ENCODE data around the gene C5orf22.
"Not testable (repeated sequence)": the region's sequence is repeated elsewhere in the genome, so short reads cannot be mapped to it uniquely, and the experiment has no call there.

C5orf22 gene

DNA sequence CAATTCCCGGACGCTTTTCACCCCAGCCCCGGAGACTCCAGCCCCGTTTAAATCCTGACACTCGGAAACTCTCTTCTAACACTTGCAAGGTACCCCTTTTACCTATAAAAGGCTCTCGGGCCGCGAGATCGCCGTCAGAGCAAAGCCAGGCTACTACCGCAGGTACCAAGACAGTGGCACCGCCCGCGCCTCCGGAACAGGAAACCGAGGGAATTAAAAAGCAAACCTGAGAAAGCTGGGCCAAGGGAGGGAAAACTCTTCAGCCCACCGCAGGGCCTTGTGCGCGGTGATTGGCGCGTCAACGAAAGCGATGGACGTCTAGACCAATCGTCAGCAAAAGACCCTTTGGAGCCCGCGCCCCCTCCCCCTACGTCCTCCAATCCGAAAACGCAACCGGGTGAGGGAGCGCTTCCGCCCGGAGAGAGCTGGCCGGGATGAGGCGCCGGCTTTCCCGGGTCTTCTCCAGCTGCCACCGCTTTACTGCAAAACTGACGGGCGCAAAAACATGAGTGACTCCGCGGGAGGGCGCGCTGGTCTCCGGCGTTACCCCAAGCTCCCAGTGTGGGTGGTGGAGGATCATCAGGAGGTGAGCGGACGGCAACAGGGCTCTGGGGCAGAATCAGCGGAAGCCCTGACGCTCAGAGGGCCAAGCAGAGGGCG lies at the start of gene C5orf22, which contains the start of gene DROSHA:
Gene C5orf22, plus strand, starts transcription at position 414 of the 660 bp plus-strand sequence. Its CDS starts 92 bp downstream, at position 506.
Gene DROSHA, minus strand, starts transcription at position 206 of the 660 bp plus-strand sequence. CDS start 3,034 bp downstream, outside the sequence.
- peak; percentile 97 to 99 for ATAC-seq

DNA sequence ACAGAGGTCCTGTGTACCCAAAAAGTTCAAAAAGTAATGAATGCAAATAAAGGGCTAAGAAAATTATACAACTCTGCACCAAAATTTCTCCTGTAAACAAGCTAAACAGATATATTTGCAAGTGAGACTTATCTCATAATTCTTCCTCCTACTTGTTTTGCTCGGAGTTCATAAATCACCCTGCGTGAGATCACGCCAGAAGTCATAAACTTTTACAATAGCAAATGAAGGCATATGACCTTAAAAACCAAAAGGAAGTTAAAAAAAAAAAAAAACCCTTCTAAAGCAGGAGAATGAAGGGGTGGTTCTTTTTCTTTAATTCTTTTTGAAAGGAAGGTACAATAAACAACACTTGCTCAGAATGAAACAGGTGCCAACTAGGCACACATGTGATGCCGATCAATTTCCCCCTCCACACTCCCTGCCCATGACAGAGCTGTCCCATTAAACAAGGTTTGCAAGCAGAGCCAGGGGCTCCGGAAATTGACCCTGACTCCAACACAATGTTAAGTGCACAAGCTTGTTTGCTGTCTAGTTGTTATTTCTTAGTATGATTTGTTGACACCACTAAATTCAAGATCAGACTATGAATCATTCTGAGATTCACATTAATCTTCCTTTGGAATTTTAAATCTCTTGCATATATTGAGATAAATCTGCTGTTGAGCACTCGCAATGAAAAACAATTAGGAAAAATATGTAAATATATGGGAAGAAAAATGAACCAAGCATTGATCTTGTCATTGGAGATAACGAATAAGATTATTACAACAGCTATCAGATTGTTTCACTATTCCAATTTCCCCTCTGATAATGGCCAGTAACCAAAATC lies 46.5 kb upstream of the C5orf22 start:
- no peak for ATAC-seq

DNA sequence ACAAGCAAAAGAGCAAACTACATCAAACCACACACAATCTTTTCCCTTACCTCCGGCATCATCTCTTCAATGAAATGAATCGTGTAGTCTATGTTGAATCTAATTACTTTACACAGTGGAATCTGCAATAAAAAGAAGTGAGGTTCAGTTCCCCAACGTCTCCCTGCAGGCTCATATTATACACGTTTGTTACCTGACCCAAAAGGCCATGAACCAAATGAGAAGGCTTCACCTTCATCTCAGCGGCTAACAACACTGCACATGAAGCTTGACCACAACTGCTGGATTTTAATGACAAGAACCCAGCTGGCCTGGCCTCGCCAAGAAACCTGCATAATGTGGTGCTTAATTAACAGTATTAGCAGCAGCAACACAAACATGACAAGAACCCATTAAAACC lies 45.7 kb upstream of the C5orf22 start:
- no peak for ATAC-seq

DNA sequence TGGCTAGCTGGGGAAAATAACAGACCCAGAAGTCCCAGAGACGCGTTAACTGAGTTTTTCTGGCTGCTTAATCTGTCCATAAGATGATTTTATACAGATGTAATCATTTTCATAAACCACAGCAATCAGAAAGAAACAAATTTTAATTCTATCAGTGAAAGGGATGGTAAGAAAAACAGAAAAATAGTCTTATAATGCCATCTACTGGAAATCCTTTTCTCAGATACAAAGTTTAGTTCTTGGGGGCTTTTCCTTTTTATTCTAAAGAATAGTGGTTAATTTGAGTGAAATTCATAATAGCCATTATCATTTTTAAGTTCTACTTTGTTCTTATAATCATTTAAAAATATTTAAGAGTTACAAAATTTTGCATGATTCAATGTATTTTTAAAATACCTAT lies 44.6 kb upstream of the C5orf22 start:
- ATAC-seq, result no peak

DNA sequence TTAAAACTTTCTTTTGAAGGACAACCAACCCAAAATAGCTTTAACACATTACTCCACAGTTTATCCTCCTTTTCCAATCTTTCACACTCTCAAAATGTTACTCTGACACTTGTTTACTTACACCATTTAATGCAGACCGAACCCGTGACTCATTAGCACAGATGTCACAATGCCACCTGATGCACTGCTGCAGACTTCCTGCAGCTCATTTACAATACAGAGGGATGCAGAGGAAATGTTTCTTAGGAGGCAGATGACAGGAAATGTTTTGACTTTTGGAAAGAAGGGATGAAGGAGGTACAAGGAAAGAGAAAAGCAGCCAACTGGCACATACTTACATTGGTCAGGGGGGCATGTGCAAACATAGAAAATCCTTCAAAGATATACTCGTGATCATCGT lies 39.2 kb upstream of the C5orf22 start:
- no peak for ATAC-seq

DNA sequence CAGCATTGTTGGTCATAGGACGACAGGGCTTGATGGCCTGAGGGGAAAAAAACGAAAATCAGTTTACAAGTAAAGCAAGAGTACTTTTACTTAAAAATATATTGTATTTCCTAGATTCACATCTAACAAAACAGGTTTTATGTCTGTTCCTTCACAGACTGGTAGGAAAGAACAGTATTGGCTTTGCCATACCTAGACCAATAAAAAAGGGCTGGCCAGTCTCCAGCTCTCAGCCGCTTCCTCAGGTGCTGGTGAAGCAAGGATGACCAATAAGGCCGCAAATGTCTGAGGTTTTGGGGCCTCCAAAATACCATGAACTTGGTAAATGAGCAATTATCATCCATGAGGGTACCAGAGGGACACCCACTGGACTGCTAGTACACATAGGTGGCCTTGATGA lies 36.8 kb upstream of the C5orf22 start:
- ATAC-seq, result no peak

DNA sequence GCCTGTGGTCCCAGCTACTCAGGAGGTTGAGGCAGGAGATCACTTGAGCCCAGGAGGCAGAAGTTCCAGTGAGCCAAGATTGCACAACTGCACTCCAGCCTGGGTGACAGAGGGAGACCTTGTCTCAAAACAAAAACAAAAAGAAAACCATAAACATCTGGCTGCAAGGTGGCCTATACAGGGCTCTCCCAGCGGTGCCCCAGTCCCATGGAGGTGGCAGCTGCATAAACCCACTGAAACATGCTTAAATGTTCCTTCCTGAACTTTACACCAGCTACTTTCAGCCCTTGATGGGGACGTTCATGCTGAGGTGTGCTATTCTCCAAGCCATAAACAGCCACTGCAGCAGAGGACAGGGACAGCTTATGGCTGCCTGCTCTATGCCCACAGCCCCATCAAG lies 35.8 kb upstream of the C5orf22 start:
- ATAC-seq, result no peak

DNA sequence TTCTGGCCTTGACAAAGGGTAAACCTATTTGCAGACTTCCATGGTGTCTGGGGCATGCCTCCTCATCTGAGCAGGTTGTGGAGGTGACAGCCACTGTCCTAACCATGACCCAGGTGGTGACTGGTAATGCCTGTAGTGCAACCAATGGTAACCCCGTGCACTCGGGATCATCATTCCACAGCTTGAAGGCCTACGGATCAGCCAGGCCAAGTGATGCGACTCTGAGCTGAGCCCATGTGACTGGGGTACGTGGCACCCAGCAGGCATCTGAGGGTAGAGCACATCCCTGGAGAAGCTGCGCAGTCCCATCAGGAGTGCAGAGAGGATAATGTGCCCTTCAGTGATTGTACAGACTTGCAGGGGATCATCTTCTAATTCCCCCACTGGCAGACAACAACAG lies 35.2 kb upstream of the C5orf22 start:
- ATAC-seq, result no peak

DNA sequence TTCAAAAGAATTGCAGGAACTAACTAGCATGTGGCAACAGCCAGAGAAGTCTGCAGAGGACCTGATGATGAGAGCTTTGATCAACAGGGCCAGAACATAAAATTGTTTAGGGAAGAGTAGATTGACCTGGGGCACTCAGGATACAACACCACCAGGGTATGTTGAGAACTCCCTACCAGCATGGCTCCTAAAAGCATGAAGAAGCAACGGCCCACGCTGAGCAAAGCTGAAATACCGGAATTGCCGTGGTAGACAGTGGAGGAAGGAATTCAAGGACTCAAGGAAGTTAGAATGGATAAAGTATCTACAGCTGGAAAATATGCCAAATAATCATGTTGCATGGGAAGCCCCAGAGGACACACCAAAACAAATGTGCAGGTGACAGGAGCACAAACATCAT lies 31.8 kb upstream of the C5orf22 start:
- ATAC-seq, result no peak

DNA sequence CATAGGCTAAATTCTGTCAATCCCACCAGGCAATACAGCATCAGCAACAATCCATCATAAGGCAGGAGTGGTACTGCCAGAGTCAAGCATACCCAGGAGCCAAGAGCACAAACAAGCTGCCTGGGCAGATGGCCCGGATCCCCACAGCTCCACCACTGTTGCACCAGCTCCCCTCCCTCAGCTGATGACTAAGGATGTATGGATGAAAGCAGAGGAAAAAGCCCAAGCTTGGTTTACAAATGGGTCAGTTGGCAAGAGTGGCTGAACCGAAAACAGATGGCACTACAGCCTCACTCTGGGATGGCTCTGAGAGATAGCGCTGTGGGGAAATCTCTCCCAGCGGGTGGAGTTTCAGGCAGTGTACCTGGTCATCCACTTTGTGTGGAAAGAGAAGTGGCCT lies 29.6 kb upstream of the C5orf22 start:
- no peak for ATAC-seq

DNA sequence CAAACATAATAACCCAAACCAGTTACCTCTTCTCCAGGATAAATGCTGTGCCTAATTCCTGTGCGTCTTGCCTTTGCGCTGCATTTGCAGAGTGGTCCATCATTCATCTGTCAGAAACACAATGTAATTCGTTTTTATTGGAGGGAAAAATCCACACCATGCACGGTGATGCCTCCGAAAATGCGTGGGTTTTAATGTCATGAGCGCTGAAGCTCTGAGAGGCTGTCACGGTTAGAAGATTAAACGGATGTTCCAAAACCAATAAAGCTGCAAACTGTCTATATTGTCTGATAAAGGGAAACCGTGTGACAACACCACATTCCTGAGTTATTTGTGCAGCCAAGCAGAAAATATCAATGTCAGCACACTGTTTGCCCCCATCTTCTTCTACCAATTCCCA lies 27.6 kb upstream of the C5orf22 start:
- no peak for ATAC-seq

DNA sequence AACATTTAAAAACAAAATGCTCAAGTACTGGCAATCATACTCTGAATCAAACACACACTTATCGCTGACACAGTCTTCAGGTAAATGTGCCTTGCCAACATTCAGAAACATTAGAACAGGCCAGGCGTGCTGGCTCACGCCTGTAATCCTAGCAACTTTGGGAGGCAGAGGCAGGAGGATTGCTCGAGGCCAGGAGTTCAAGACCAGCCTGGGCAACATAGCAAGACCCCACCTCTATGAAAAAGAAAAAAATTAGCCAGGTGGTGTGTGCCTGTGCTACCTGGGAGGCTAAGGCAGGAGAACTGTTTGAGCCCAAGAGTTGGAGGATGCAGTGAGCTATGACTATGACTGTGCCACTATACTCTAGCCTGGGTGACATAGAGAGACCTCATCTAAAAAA lies 20.8 kb upstream of the C5orf22 start:
- ATAC-seq, result no peak

DNA sequence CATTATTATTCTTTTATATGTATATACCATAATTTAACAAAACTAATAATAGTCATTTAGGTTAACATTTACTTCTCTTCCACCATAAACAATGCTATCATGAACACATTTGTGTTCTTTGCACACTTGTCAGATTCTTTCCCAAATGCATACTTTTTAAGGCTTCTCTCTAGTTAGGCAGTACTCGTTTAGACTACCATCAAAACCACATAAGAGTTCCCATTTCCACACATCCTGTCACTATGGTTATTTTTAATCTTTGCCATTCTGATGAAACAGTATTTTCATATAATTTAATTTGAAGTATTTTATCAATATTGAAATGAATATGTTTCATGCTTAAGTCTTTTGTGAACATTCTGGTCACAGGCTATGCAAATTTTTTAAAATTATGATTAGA lies 15.3 kb upstream of the C5orf22 start:
- no peak for ATAC-seq

DNA sequence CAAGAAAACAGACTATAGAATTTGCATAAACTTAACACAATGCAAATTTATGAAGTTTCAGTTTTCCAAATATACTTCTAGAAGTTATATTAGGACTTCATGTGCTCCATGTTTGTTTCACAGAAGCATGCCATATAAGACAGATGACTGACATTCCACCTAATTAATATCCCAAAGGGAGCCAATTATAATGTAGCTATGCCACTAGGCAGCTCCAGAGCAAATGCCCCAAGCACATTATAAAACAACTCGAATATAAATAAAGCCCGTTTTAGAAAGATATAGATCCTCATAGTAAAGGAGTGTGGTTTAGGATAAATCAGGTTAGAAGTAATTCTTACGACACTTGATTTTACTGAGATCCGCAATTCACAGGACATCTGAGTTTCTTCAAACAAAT lies 9.1 kb upstream of the C5orf22 start:
- ATAC-seq, result no peak

DNA sequence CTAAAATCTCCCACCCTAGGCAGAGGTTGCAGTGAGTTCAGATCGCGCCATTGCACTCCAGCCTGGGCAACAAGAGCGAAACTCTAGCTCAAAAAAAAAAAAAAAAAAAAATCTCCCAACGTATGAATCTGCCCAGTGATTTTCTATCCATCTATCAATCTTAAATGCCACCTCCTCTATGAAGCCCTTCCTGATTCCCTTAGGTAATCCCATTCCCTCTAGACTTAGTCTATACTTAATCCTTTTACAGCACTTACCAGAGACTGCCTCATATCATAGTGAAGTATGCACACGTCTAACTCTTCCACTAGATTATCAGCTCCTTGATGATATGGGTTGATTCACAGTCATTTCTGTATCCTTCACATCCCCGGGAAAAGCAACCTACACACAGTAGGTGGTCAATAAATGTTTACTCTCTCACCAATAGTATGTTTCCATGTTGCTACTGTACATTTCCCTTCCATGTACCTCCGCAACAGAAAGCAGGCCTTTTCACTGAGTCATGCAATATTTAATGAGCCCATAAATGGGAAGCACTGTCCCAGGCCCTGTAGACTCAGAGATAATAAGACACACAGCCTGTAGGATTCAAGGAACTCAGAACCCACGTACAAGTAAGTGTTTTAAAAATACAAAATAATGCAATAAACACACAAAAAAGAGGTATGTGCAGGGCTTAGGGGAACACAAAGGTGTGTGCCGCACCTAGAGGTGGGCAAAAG lies 1.4 kb upstream of the C5orf22 start:
- no peak for ATAC-seq

DNA sequence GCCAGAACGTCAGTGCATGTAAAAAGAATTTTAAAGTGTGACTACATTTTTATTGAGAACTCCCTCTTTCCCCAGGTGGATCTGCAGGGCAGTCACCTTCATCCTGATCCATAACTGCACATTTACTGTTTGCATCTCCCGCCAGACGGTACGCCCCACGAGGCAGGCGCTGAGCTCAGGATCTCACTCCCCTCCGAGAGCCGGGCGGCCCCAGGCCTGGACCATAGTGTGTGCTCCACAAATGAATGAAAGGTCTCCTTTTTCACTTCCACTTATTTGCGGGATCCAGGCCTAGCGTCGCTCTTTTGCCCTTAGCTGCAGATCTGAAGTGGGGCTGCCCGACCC lies 586 bp upstream of the C5orf22 start:
- ATAC-seq, result peak; percentile 27

DNA sequence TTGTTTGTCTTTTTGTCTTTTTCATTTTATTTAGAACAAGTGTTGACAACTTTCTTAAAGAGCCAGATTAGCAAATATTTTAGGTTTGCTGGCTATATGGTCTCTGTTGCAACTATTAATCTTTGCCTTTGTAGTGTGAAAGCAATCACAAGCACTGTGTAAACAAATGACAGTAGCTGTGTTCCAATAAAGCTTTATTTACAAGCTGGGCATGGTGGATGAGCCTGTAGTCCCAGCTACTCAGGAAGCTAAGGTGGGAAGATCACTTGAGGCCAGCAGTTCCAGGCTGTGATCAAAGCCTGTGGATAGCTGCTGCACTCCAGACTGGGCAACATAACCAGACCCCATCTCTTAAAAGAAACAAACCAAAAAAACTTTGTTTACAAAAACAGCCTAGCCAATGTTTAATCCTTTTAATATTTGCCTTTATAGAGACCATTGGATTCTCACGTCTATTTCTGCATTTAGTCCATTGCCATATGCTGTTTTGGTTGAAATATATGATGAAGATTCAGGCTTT lies 2.5 kb downstream of the C5orf22 start:
- no peak for ATAC-seq

DNA sequence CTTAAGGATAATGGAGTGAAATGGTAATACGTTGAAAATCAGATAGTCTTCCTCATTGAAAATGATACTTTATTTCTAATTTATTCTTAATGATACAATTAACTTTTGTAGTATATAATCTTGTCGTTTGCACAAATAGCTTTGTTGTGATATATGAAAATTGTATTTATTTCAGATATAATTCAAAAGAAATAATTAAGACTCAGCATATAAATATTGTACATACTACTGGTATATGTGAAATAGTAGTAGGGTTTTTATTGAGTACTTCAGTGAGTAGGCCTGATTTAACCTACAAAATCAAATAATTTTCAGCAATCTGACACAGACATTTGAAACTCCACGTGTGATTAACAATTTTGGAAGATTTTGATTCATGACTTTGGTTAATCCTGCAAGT lies 4.8 kb downstream of the C5orf22 start:
- ATAC-seq, result no peak

DNA sequence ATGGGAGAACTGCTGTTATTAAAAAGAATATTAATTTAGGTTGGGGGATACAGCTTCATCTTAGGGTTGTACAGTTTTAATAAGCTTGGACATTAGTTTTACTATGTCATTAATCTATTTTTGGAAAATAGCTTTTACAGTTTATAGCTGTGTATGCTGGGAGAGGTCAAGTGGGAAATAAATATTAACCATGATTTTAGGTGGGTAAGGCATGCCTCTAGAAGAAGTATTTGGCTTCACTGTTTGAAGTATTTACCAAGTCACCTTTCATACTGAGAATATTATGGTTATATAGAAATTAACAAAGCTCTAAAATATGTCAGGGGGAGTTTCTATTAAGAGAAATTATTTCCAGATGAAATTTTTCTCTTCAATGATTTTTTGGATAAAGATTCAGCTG lies 5.2 kb downstream of the C5orf22 start:
- no peak for ATAC-seq

DNA sequence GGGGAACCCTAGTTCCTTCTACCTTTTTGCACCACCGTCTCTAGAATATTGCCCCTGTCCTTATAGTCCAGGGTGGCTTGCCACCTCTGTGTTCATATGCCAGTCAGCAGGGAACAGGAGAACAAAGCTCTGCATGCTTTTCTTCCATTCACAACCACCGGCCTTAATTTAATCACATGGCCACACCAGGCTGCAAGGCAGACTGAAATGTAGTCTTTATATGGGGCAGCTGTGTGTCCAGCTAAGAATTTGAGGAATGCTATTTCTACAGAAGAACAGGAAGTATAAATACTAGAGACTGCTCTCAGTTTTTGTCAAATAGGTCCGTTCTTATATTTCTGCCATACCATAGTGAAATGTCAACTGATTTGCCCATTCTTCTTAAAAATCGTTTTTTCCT lies 5.8 kb downstream of the C5orf22 start:
- no peak for ATAC-seq

DNA sequence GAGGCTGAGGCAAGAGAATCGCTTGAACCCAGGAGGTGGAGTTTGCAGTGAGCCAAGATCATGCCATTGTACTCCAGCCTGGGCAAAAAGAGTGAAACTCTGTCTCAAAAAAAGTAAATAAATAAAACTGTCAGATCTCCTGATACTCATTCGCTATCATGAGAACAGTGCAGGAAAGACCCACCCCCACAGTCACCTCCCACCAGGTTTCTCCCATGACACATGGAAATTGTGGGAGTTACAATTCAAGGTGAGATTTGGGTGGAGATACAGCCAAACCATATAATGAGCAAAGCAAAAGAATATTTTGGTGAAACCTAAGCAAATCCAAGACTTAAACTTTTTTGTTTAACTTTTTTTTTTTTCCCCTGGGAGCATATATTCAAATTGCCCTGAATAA lies 17.0 kb downstream of the C5orf22 start:
- ATAC-seq, result not testable (repeated sequence)

DNA sequence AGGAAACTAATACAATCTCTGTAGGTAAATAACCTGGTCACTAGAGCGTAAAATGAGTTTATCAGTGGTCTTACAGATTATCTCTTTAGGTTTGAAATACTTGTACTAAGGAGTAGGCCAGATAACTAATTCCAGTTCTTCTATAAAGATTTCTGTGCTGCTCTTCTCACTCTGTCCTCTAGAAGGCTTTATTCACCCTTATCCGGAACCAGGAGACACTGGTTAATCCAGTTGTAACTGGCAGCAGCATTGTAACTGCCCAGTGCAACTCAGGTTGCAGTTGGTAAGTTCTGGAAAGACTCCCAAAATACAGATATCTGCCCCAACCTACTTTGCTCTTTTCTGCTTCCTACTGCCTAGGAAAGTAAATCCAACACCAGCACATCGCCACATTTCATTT lies 19.8 kb downstream of the C5orf22 start:
- ATAC-seq, result no peak

DNA sequence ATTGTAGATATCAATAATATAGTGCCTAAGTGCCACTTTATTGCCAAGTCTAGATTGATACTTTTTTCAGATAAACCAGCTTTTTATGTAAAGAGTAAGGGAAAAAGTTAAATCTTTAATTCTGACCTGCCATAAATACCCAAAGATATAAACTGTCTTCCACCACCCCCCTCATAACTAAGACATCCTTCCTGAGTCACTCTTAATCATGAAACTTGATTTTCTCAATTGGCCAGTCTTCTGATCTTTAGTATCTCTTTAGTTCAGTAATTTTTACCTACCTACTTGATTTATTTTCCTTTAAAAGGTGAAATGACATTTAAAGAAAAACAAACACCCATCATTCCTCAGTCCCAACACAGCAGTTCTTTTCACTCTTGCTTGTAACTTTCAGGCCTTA lies 21.8 kb downstream of the C5orf22 start:
- ATAC-seq, result no peak

DNA sequence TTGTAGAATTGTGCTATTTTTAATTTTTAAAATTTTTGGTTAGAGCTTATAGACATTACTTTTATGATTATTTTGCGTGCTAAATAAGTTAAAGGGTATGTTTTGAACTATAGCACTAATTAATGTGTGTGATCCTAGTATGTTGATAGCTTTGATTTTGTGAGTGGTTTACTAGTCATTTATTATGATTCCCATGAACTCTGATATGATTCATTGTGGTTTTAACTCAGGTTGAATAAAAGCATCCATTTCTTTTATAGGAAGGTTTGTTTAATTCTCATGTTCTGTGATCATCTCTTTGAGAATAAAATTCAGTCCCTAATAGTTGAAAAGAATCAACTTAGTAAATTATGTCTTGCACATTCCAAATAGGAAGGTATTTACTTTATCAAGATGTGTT lies 22.5 kb downstream of the C5orf22 start:
- ATAC-seq, result no peak
